IMR-90 (cell line): ENCODE results near the gene SLC9A3. TPM values are rescaled to one million over a fixed set of nuclear protein-coding genes. Genes with fewer than 3 reads are reported as not detected.
A peak's percentile ranks its signal among the peaks of the same experiment; 100 is the strongest.

Source experiments
- ATAC-seq: fragments of 200-7000 bp; cut with Tn5 transposase; 2 replicates; pipeline ENCODE4 v1.9.1; 2020; ENCODE audit warnings: low read depth, mild to moderate bottlenecking, moderate library complexity
- BruUV-seq: library from RNA; stranded (reverse); fragments of 400-500 nt; replicated peaks from 2 replicates; lab custom pipeline; 2021; lab: Mats Ljungman, UMichigan
- CTCF ChIA-PET: fragments of 300-600 bp; formaldehyde crosslinking; extraction: SDS; loops from one replicate; lab custom pipeline; 2021; ENCODE audit warnings: antibody characterized with exemption; lab: Yijun Ruan, JAX
- POLR2A ChIA-PET: fragments of 300-600 bp; sonication (Branson Sonifier 250); formaldehyde crosslinking; loops from one replicate; lab custom pipeline; 2022; ENCODE audit warnings: antibody characterized with exemption; ENCODE audit not compliant: unreplicated experiment; lab: Charles Lee
- DNase-seq: peaks from one replicate; pipeline ENCODE4 v3.0.0; 2013
- H2AFZ ChIP-seq: replicated peaks from 2 replicates; pipeline ENCODE3; 2013; ENCODE audit warnings: low read length, mild to moderate bottlenecking; ENCODE audit not compliant: poor library complexity
- H2AK5ac ChIP-seq: 2 replicates; pipeline ENCODE4 v1.6.1; 2013; ENCODE audit warnings: low read depth, low read length, inconsistent platforms
- H2AK9ac ChIP-seq: replicated peaks from 2 replicates; pipeline ENCODE3; 2013; ENCODE audit warnings: mild to moderate bottlenecking, low read depth, low read length, moderate library complexity; ENCODE audit not compliant: poor library complexity
- H2BK120ac ChIP-seq: 2 replicates; pipeline ENCODE4 v1.6.1; 2013; ENCODE audit warnings: low read depth, low read length, inconsistent platforms
- H2BK15ac ChIP-seq: 3 replicates; pipeline ENCODE4 v1.6.1; 2013; ENCODE audit warnings: low read depth, low read length, inconsistent platforms
- H2BK20ac ChIP-seq: 2 replicates; pipeline ENCODE4 v1.6.1; 2013; ENCODE audit warnings: low read depth, mild to moderate bottlenecking, inconsistent platforms, low read length, moderate library complexity
- H2BK5ac ChIP-seq: 2 replicates; pipeline ENCODE4 v1.6.1; 2013; ENCODE audit warnings: mild to moderate bottlenecking, low read depth, low read length, inconsistent platforms; ENCODE audit not compliant: poor library complexity, severe bottlenecking
- H3K14ac ChIP-seq: replicated peaks from 2 replicates; pipeline ENCODE4 v1.6.1; 2013; ENCODE audit warnings: low read depth, low read length, inconsistent platforms
- H3K18ac ChIP-seq: 2 replicates; pipeline ENCODE4 v1.6.1; 2013; ENCODE audit warnings: low read depth, low read length, control low read depth
- H3K23ac ChIP-seq: 2 replicates; pipeline ENCODE4 v1.6.1; 2013; ENCODE audit warnings: low read depth, low read length, inconsistent platforms
- H3K27ac ChIP-seq: 2 replicates; pipeline ENCODE4 v1.5.1; 2013; ENCODE audit warnings: mild to moderate bottlenecking, control low read depth, low read length; ENCODE audit not compliant: insufficient read depth
- H3K27me3 ChIP-seq: 2 replicates; pipeline ENCODE4 v1.6.1; 2013; ENCODE audit warnings: low read length; ENCODE audit not compliant: control insufficient read depth, insufficient read depth
- H3K36me3 ChIP-seq: 2 replicates; pipeline ENCODE4 v1.6.1; 2013; ENCODE audit warnings: low read length, mixed read lengths; ENCODE audit not compliant: control insufficient read depth, insufficient read depth
- H3K4ac ChIP-seq: 2 replicates; pipeline ENCODE4 v1.6.1; 2013; ENCODE audit warnings: low read depth, low read length, inconsistent platforms
- H3K4me1 ChIP-seq: 2 replicates; pipeline ENCODE4 v1.6.1; 2013; ENCODE audit warnings: low read length, mixed read lengths; ENCODE audit not compliant: control insufficient read depth, insufficient read depth
- H3K4me2 ChIP-seq: 2 replicates; pipeline ENCODE4 v1.6.1; 2013; ENCODE audit warnings: low read depth, mild to moderate bottlenecking, control low read depth, low read length, moderate library complexity
- H3K4me3 ChIP-seq: 2 replicates; pipeline ENCODE4 v1.5.1; 2013; ENCODE audit warnings: low read depth, mild to moderate bottlenecking, control low read depth, low read length, moderate library complexity; ENCODE audit not compliant: insufficient read depth
- H3K56ac ChIP-seq: 2 replicates; pipeline ENCODE4 v1.6.1; 2013; ENCODE audit warnings: low read length, inconsistent platforms; ENCODE audit not compliant: insufficient read depth; ENCODE audit errors: extremely low read depth
- H3K79me1 ChIP-seq, 2 experiments: 2 replicates each; pipeline ENCODE4 v1.6.1; 2013; ENCODE audit warnings: low read length in 2 of 2, inconsistent platforms in 1 of 2, low read depth in 1 of 2
- H3K9ac ChIP-seq: 2 replicates; pipeline ENCODE4 v1.6.1; 2013; ENCODE audit warnings: low read depth, low read length, control low read depth
- H3K9me1 ChIP-seq: 2 replicates; pipeline ENCODE4 v1.6.1; 2013; ENCODE audit warnings: low read length, inconsistent platforms; ENCODE audit not compliant: insufficient read depth
- H3K9me3 ChIP-seq: 2 replicates; pipeline ENCODE4 v1.6.1; 2013; ENCODE audit warnings: low read length; ENCODE audit not compliant: control insufficient read depth, insufficient read depth
- H4K20me1 ChIP-seq: 2 replicates; pipeline ENCODE4 v1.6.1; 2013; ENCODE audit warnings: low read length, inconsistent platforms; ENCODE audit not compliant: insufficient read depth
- H4K5ac ChIP-seq: 2 replicates; pipeline ENCODE4 v1.6.1; 2013; ENCODE audit warnings: mild to moderate bottlenecking, low read depth, low read length, control low read depth
- H4K8ac ChIP-seq, 2 experiments: 2 replicates each; pipeline ENCODE4 v1.6.1; 2013; ENCODE audit warnings: low read depth in 2 of 2, low read length in 2 of 2, control low read depth in 1 of 2, inconsistent platforms in 1 of 2
- H4K91ac ChIP-seq: 2 replicates; pipeline ENCODE4 v1.6.1; 2013; ENCODE audit warnings: low read depth, low read length, inconsistent platforms; ENCODE audit not compliant: insufficient read depth
- FOS ChIP-seq: fragments of 150-350 bp; IDR thresholded peaks from 2 replicates; pipeline ENCODE4 v1.6.1; 2016; ENCODE audit warnings: low read depth, low read length
- MAFK ChIP-seq: IDR thresholded peaks from 2 replicates; pipeline ENCODE4 v1.6.1; 2012; ENCODE audit warnings: low read depth, low read length, improper control_type of control experiment
- MXI1 ChIP-seq: IDR thresholded peaks from 2 replicates; pipeline ENCODE4 v1.6.1; 2012; ENCODE audit warnings: low read depth, mild to moderate bottlenecking, low read length, moderate library complexity, borderline replicate concordance
- RCOR1 ChIP-seq: IDR thresholded peaks from 2 replicates; pipeline ENCODE4 v1.6.1; 2012; ENCODE audit warnings: mild to moderate bottlenecking, low read length, improper control_type of control experiment; ENCODE audit not compliant: insufficient replicate concordance
- WGBS, 2 experiments: methylation state at CpG; one replicate each; pipeline versions ENCODE4 v1.1.5 to v1.1.7; 2013; ENCODE audit warnings: missing lambda C conversion rate in 2 of 2; ENCODE audit not compliant: insufficient read length in 1 of 2; ENCODE audit errors: extremely low coverage in 2 of 2; 5-methylcytosine and 5-hydroxymethylcytosine counted together
- dilution Hi-C: fragments of 300-500 bp; cut with HindIII; formaldehyde crosslinking; loops from one replicate; pipeline ENCODE4 v1.14.3; 2018; ENCODE audit warnings: low sequenced_read_pairs; ENCODE audit not compliant: unreplicated experiment
- in situ Hi-C: fragments of 300-500 bp; cut with MboI; formaldehyde crosslinking; loops from 3 replicates; pipeline ENCODE4 v1.14.3; 2019; ENCODE audit warnings: low sequenced_read_pairs, inconsistent platforms, mixed read lengths
- intact Hi-C: fragments of 100-400 bp; cut with micrococcal nuclease; formaldehyde crosslinking; loops from 2 replicates; pipeline ENCODE4 v1.10.0; 2022
- polyA plus RNA-seq, 3 experiments: library from polyadenylated mRNA; depleted of rRNA; stranded (reverse); fragments of >200 nt; gene quantifications; 2 replicates each; pipeline ENCODE4 v1.2.3, GENCODE V29; 2012; ENCODE audit warnings: low replicate concordance in 1 of 3
- total RNA-seq: library from RNA; depleted of rRNA; stranded (reverse); fragments of >200 nt; gene quantifications from 2 replicates; pipeline ENCODE4 v1.2.3, GENCODE V29; 2012

The SLC9A3 gene
- total and polyA plus RNA-seq, 2 of the 4 experiments (the other 2 are of a cell fraction) = 0.72 to 1.5 TPM

DNA sequence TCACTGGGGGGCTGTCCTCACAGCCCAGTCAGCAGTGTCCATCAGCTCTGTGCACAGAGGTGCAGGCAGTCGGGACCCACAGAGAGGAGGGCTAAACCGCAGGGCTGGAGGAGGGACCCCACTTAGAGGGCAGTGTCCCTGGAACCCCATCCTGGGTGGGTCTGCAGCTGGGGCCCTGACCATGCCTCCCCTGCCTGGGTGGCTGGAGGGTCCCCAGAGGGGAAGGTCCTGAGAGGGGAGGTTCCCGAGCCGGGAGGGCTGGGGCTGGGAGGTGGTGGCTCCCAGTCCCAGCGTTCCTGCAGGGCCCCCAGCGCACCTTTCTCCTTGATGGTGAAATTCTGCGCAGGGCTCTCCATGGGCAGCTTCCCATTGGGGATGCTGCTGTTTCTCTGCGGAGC is 48.5 kb downstream of the SLC9A3 start:
- Histone ChIP-seq H4K91ac (no peak overlapping the region), H4K5ac (no peak overlapping the region), H2AK5ac (no peak overlapping the region), H3K23ac (no peak overlapping the region), H4K20me1 (peaks cover 4% of the 10 kb centered on the region; the same call in 1 of the 2 replicates), H3K14ac (no peak overlapping the region), H3K4me1 (peaks cover 7% of the 10 kb centered on the region; the same call in 1 of the 2 replicates), H3K4me3 (no peak overlapping the region), H2AFZ (peak overlapping the region; percentile 41), H3K27ac (no peak overlapping the region), H3K27me3 (no peaks in the 10 kb centered on the region), H3K4ac (no peak overlapping the region), H2BK15ac (no peak overlapping the region), H4K8ac (no peak overlapping the region), H3K9ac (no peak overlapping the region), H2BK5ac (no peak overlapping the region), H3K9me3 (no peaks in the 10 kb centered on the region), H3K36me3 (peaks cover 6% of the 10 kb centered on the region), H3K56ac (no peak overlapping the region), H3K18ac (no peak overlapping the region), H3K79me1 (peaks cover 9 to 23% of the 10 kb centered on the region in 2 experiments), H3K9me1 (peaks cover 4% of the 10 kb centered on the region), H2BK20ac (no peak overlapping the region), H2BK120ac (no peak overlapping the region), H2AK9ac (peak overlapping the region; percentile 82), H3K4me2 (no peak overlapping the region)
- TF ChIP-seq RCOR1 = no peak
- no peak for TF ChIP-seq MXI1
- no peak for TF ChIP-seq FOS
- TF ChIP-seq MAFK = no peak
- intact Hi-C loops (loop anchor here (10.0 kb wide), 1 partner anchor 429 kb away; no protein-coding TSS in a partner anchor), in situ Hi-C loops (no loop called here), dilution Hi-C loops (no loop called here)
- ChIA-PET CTCF (interaction anchor here (0.7 kb wide), 1 partner anchor 29 kb away, joined by 3 read pairs; no protein-coding TSS in a partner anchor), POLR2A (no interaction called here)
- no peak for ATAC-seq
- no TSS peak for BruUV-seq
- 75% methylated on average over 7 of the region's 8 CpGs; no CpG with 5 or more reads in 1 of the 2 experiments for WGBS, 2 experiments
- no peak for DNase-seq
